Stimulated activated naive CD4-positive, alpha-beta T cell treated with Interleukin-2 at 50 U/mL for 16 hours (primary cell): ENCODE measurements around the gene SEZ6.

Experiments used
- DNase-seq: peaks from one replicate; lab custom pipeline; 2025; lab: John Stamatoyannopoulos, UW

Gene SEZ6

GRCh38 chr17:29005936-29006511, at the start of gene SEZ6:
SEZ6 (minus strand) TSS chr17:29006033; CDS start chr17:29005869, 164 bp downstream.
- DNase-seq = peak; percentile 61

GRCh38 chr17:29054835-29055234, 49.0 kb upstream of the SEZ6 start:
- DNase-seq = no peak

GRCh38 chr17:29051731-29052130, 45.9 kb upstream of the SEZ6 start:
- DNase-seq = no peak

- DNase-seq = no peak
These were observed 45.4 kb upstream of the SEZ6 start for GRCh38 chr17:29051194-29051593.

- DNase-seq = no peak
These were observed 44.3 kb upstream of the SEZ6 start for GRCh38 chr17:29050176-29050575.

- no peak for DNase-seq
These were observed 43.8 kb upstream of the SEZ6 start for GRCh38 chr17:29049541-29050145.

GRCh38 chr17:29048440-29049368, 42.9 kb upstream of the SEZ6 start:
- no peak for DNase-seq

- no peak for DNase-seq
These were observed 40.6 kb upstream of the SEZ6 start for GRCh38 chr17:29046473-29046839.

- DNase-seq = no peak
These were observed 40.1 kb upstream of the SEZ6 start for GRCh38 chr17:29045734-29046472.

GRCh38 chr17:29045026-29045425, 39.2 kb upstream of the SEZ6 start:
- DNase-seq = no peak

GRCh38 chr17:29043539-29044145, 37.8 kb upstream of the SEZ6 start:
- DNase-seq = no peak

GRCh38 chr17:29042679-29043538, 37.1 kb upstream of the SEZ6 start, which contains the start of gene PIPOX:
PIPOX (plus strand) TSS chr17:29043141; CDS start chr17:29043226, 85 bp downstream.
- DNase-seq = no peak

- no peak for DNase-seq
These were observed 36.3 kb upstream of the SEZ6 start for GRCh38 chr17:29042026-29042678.

GRCh38 chr17:29041571-29041970, 35.7 kb upstream of the SEZ6 start:
- no peak for DNase-seq

- DNase-seq = no peak
These were observed 35.3 kb upstream of the SEZ6 start for GRCh38 chr17:29041091-29041490.

- DNase-seq = no peak
These were observed 34.1 kb upstream of the SEZ6 start for GRCh38 chr17:29039764-29040598.

- no peak for DNase-seq
These were observed 32.4 kb upstream of the SEZ6 start for GRCh38 chr17:29038085-29038795.

GRCh38 chr17:29037739-29038084, 31.9 kb upstream of the SEZ6 start:
- no peak for DNase-seq

- no peak for DNase-seq
These were observed 30.8 kb upstream of the SEZ6 start for GRCh38 chr17:29036584-29036983.
